ENCODE data around the gene SLC37A4.
"Not testable (repeated sequence)": the region's sequence is repeated elsewhere in the genome, so short reads cannot be mapped to it uniquely, and the experiment has no call there.

SLC37A4 gene

DNA sequence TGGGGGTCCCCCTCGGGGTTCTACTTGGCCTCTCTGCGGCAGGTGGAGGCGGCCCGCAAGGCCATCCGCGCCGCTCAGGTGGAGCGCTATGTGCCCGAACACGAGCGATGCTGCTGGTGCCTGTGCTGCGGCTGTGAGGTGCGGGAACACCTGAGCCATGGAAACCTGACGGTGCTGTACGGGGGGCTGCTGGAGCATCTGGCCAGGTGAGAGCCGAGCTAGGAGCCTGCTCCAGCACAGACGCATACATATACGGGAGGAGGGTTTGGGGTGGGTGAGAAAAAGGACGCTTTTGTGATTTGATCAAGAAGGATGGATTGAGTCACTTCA lies 32.3 kb downstream of the SLC37A4 start:
- DNase-seq (ENCODE audit: extremely low read depth, low read depth): no peak
- TF ChIP-seq, protein P1, sequence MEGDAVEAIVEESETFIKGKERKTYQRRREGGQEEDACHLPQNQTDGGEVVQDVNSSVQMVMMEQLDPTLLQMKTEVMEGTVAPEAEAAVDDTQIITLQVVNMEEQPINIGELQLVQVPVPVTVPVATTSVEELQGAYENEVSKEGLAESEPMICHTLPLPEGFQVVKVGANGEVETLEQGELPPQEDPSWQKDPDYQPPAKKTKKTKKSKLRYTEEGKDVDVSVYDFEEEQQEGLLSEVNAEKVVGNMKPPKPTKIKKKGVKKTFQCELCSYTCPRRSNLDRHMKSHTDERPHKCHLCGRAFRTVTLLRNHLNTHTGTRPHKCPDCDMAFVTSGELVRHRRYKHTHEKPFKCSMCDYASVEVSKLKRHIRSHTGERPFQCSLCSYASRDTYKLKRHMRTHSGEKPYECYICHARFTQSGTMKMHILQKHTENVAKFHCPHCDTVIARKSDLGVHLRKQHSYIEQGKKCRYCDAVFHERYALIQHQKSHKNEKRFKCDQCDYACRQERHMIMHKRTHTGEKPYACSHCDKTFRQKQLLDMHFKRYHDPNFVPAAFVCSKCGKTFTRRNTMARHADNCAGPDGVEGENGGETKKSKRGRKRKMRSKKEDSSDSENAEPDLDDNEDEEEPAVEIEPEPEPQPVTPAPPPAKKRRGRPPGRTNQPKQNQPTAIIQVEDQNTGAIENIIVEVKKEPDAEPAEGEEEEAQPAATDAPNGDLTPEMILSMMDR (IDR thresholded peaks at IDR 0.05; ENCODE audit: low read depth, low read length): no peak

DNA sequence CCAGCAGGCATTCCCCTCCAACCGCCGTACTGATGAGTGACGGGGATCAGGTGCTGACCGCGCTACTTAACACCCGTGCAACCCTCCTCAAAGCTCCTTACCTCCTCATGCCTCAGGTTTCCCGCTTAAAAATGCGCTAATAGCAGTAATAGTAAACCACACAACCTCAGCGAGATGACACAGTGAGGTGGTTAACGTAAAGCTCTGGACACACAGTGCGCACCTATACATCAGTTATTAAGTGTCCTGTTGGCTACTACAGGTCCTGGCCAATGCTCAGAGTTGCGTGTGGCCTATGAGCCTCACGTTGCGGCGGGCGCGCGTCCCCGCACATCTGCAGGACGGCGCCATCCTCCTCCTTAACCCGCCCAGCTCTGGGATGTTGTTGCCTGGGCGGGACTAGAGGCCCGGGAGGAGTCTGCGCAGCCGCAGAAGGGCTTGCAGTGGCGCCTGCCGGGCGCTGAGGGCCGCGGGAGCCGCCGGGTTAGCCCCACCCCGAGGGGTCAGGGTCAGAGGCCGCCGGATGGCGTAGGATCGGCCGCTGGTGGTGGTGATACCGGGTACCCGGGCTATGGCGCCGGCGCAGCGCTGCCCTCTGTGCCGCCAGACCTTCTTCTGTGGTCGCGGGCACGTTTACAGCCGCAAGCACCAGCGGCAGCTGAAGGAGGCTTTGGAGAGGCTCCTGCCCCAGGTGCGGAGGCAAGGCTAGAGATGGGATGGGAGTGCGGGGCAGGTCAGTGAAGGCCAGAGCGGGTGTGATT lies 32.9 kb downstream of the SLC37A4 start, which contains the start of gene CENATAC:
Gene CENATAC, plus strand, starts transcription at position 512 of the 761 bp plus-strand sequence. Its CDS starts 60 bp downstream, at position 572.
- TF ChIP-seq, protein P1 (IDR thresholded peaks at IDR 0.05; ENCODE audit: low read depth, low read length): no peak
- peak; percentile 67 for DNase-seq (ENCODE audit: extremely low read depth, low read depth)

DNA sequence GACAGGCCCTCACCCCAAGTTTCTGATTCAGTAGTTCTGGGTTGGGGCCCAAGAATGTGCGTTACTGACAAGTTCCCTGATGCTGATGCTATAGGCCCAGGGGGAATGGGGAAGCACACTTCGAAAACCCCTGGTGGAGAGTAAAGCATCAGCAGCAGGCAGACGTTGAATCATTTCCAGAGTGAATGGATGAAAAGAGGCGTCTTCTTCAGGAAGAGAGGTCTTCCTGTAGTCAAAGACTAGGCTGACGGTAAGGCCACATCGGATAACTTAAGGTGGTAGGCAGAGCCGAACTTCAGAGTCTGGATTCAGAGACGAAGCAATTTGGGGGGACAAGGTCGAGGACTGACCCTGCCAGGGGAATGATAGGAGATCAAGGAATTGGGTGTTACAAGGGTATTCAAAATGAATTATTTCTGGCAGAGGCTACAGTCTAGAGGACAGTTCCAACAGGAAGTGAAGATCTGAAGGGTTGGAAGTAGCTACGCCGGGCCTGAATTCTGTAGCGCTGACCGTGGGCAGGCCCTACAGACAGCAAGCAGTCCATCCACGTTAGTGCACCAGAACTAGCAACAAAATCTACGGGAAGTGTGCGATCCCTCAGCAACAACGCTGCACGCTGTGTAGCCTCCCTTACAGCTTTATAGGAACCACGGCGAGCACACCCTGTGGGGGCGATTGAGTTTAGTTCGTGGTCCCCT lies 33.6 kb downstream of the SLC37A4 start:
- no peak for DNase-seq (ENCODE audit: extremely low read depth, low read depth)
- TF ChIP-seq, protein P1 (IDR thresholded peaks at IDR 0.05; ENCODE audit: low read depth, low read length): peak; percentile 3

DNA sequence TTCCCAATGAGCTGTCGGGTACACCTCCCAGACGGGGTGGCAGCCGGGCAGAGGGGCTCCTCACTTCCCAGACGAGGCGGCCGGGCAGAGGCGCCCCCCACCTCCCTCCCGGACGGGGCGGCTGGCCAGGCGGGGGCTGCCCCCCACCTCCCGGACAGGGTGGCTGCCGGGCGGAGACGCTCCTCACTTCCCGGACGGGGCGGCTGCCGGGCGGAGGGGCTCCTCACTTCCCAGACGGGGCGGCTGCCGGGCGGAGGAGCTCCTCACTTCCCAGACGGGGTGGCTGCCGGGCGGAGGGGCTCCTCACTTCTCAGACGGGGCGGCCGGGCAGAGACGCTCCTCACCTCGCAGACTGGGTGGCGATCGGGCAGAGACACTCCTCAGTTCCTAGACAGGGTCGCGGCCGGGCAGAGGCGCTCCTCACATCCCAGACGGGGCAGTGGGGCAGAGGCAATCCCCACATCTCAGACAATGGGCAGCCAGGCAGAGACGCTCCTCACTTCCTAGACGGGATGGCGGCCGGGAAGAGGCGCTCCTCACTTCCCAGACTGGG lies 39.1 kb downstream of the SLC37A4 start:
- not testable (repeated sequence) for DNase-seq (ENCODE audit: extremely low read depth, low read depth)

DNA sequence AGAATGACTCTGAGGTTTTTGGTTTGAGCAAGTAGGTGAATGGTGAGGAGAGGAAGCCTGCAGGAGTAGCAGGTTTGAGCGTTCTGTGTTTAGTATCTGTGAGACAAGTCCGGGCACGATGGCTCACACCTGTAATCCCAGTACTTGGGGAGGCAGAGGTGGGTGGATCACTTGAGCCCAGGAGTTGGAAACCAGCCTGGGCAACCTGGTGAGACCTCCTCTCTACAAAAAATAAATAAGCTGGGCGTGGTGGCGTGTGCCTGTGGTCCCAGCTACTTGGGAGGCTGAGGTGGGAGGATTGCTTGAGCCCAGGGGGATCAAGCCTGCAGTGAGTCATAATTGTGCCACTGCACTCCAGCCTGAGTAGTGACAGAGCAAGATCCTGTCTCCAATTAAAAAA lies 42.4 kb downstream of the SLC37A4 start:
- TF ChIP-seq, protein P1 (IDR thresholded peaks at IDR 0.05; ENCODE audit: low read depth, low read length): no peak
- no peak for DNase-seq (ENCODE audit: extremely low read depth, low read depth)

DNA sequence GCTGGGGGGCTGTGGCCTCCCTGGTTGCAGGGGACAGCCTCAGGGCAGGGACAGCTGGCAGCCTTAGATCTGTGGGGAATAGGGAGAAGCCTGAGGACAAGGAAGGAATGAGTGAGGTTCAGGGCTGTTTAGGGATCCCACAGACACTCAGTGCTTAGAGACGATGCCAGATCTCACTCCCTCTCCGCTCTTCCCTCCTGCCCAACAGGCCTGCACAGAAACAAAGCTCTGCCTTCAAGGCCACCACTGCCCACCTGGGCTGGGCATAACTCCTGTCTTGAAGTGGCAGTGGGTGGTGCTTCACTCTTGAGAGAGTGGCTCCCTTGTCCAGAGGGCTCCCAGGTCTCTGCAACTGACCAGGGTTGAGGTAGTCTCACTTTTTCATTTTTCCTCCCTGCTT lies 45.9 kb downstream of the SLC37A4 start:
- no peak for DNase-seq (ENCODE audit: extremely low read depth, low read depth)
- TF ChIP-seq, protein P1 (IDR thresholded peaks at IDR 0.05; ENCODE audit: low read depth, low read length): no peak

DNA sequence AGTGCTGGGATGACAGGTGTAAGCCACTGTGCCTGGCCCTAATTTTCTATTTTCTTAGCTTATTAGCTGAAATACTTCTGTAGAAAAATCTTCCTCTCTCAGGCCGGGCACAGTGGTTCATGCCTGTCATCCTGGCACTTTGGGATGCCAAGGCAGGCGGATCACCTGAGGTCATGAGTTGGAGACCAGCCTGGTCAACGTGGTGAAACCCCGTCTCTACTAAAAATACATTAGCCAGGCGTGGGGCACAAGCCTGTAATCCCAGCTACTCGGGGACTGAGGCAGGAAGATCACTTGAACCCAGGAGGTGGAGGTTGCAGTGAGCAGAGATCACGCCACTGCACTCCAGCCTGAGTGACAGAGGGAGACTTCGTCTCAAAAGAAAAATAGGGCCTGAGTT lies 46.3 kb downstream of the SLC37A4 start:
- DNase-seq (ENCODE audit: extremely low read depth, low read depth): not testable (repeated sequence)

DNA sequence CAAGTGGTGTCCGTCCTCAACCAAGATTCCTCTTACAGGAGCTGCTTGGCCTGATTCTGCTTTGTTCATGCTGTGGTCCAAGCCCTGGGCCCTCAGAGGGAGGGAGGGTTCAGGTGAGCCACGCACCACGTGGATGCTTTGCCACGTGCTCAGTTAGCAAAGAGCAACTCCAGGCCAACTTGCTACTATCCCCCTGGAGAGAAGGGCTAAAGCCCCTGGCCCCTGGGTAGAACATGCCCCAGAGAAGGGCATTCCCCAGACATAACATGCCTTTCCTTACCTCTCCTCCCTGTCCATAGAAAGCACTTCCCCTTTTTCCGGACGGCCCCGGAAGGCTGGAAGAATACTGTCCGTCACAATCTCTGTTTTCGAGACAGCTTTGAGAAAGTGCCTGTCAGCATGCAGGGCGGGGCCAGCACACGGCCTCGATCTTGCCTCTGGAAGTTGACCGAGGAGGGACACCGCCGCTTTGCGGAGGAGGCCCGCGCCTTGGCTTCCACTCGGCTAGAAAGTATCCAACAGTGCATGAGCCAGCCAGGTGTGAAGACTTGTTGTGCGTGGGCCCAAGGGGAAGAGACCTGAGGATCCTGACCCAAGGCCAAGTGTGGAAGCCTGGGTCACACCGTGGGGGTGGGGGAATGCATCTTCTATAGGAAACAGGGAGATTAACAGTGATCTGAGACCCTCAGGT lies 50.3 kb downstream of the SLC37A4 start:
- DNase-seq (ENCODE audit: extremely low read depth, low read depth): no peak

More for the DNA sequence above, 50.3 kb downstream of the SLC37A4 start:
- TF ChIP-seq, protein P1 (IDR thresholded peaks at IDR 0.05; ENCODE audit: low read depth, low read length): no peak
